ENCODE measurements around the gene GPR17.

GRCh38 chr2:127676906-127677305 lies 31.0 kb downstream of the GPR17 start:
- TF ChIP-seq POLR2A (IDR thresholded peaks at IDR 0.05) = no peak
- TF ChIP-seq CTCF (IDR thresholded peaks at IDR 0.05) = no peak
